Frontal cortex (tissue), 4 donors: ENCODE measurements around the gene GP1BA. TPM values are rescaled to one million over a fixed set of nuclear protein-coding genes. Genes with fewer than 3 reads are reported as not detected.

ENCODE experiments used
- DNase-seq, 2 donors: peaks; one replicate each; pipeline ENCODE4 v3.0.0; 2012; ENCODE audit warnings: low spot score in 2 of 2
- FAIRE-seq: peaks from 2 replicates; lab custom pipeline; 2012; peaks lifted over from hg19 to GRCh38; lab: Jason Lieb, UNC
- total RNA-seq: library from RNA; depleted of rRNA; stranded (reverse); fragments of >200 nt; gene quantifications from one replicate; pipeline ENCODE4 v1.2.3, GENCODE V29; 2014
- donor health status: control.
- donor health status: control.
- donor health status: control.

Gene GP1BA
- total RNA-seq, 1 donor from 2014 or later, result not detected

GRCh38 chr17:4934173-4934979 lies 2.3 kb downstream of the GP1BA start:
- DNase-seq (no peak), FAIRE-seq (no peak)

GRCh38 chr17:4935650-4936049 lies 3.6 kb downstream of the GP1BA start:
- FAIRE-seq (no peak), DNase-seq (no peak)

DNA sequence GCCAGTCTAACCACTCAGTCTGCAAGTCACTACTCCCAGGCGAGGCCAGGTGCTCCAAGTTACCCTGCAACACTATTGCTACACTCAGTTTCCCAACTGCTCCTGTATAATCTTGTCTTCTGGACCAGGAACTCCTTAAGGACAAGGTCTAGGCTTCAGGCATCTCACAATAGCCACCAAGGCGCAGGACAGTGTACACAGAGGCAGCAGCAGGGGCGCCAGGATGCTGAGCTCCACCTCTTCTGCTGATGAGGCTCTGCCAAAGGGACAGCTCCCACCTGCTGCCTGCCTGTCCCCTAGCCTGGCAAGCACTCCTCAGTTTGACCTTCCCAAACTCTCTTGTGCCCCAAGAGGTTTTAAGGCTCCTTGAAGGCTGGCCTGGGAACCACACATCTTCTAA lies 4.4 kb downstream of the GP1BA start:
- DNase-seq, result no peak
- no peak for FAIRE-seq

DNA sequence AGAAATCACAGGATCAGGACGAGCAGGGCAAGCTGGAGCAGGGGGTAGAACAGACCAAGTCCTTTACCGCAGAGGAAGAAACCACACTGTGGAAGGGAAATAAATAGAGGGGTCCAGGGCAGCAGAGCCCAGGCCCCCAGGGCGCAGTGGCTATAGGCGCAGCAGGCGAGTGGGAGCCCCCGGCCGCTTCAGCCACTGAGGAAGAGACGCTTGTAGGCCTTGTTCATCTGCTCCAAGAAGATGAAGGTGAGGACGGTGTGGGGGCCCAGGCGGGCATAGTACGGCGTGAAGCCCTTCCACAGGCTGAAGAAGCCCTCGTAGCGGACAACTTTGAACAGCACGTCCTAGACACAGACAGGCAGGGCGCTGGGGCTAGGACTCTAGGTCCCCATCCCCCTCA lies 5.5 kb downstream of the GP1BA start:
- FAIRE-seq, result no peak
- no peak for DNase-seq

DNA sequence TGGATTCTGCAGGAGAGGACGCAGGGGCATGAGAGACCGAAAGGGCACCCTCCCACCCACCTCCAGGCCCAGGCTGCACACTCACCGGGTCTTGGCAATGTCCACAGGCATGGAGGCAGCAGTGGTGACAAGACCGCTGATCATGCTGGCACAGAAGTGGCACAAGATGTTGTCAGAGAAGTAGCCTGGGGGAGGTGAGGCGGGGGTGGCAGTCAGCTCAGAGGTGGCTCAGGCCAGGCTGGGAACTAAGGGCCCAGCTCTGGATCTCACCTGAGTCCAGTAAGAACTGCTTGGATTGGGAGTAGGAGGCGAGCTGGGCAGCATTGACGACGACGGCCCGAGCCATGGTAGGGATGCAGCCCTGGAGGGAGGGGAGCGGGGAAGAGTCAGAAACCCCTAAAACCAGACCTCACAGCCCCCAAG lies 6.0 kb downstream of the GP1BA start:
- DNase-seq (no peak), FAIRE-seq (no peak)

DNA sequence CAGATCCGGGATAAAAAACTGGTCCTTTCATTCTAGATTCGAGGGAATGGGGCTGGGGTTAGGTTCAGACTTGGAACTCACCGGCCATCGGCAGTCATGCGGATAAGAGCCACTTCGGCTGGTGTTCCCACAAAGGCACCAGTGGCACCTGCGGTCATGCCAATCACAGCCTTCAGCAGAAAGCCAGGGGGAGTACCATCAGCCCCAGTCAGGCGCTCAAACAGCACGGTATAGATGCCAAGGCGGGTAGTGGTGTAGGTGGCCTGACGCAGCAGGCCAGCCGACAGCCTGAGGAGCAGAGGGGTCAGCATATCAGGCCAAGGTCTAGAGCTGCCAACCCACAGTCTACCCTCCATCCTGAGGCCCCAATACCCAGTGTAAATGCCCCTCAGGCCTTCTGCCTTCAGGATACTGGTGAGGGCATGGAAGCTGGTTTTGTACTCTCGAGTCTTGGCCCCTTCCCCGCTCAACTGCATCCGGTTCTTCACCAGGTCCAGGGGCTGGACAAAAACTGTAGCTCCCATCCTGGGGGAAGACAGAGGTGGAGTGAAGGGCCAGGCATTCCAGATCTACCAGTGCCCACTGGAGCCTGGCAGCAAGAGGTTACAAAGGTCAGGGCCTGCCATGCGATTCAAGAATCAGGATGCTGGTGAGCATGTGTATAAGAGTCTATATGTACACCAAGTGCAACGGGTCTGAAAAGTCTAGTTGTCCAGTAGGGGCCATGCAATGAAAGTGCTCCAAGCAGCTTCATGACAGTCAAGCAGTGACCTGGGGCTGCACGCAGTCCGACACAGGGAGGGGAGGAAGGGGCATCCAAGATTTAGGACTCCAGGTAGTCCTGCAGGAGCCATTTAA lies 6.8 kb downstream of the GP1BA start:
- FAIRE-seq, result no peak

GRCh38 chr17:4939546-4939795 lies 7.4 kb downstream of the GP1BA start:
- FAIRE-seq (no peak), DNase-seq (no peak)

More for the DNA sequence above, 6.8 kb downstream of the GP1BA start:
- no peak for DNase-seq

DNA sequence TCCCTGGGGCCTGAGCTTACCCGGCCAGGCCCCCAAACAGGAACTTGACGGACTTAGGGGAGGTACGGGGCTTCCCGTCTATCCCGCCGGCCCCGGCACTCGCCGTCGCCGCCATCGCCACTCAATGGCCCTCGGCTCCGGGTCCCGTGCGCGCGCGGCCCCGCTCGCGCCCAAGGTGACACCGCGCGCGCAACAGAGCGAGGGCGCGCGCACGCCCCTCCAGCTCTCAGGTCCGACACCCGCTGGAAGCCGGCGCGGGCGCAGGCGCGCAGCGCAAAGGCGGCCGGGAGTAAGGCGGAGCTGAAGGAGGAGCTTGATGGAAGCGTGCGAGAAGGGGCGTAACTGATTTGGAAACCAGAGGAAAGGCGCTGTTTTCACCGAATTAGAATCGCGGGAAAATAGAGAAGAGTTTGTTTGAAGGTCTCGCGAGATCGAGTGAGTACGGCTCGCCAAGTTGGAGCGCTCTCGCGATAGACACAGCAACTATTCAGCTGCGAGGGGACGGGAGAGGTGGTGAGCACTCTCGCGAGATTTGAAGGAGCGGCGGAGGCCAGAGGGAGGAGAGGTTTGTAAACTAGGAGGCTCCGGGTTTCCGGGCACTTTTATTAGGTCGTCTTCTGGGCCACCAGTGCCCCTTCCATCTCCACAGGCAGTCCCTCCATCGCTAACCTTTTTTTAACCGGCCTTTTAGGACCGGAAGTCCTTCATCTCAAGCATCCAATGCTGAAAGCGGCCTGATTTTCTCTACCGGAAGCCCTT lies 7.9 kb downstream of the GP1BA start, which contains the start of the genes RNF167 and SLC25A11:
RNF167 (plus strand) TSS at position 473 of the 759 bp plus-strand sequence. CDS start 642 bp downstream, outside the sequence.
SLC25A11 (minus strand) TSS at position 251 of the 759 bp plus-strand sequence; CDS start at position 115, 136 bp downstream.
- DNase-seq (peak; percentile 98 to 99), FAIRE-seq (no peak)

- DNase-seq (peak in 1 of 2 donors; percentile 90), FAIRE-seq (no peak)
Observed at GRCh38 chr17:4940555-4941318, 8.7 kb downstream of the GP1BA start.

DNA sequence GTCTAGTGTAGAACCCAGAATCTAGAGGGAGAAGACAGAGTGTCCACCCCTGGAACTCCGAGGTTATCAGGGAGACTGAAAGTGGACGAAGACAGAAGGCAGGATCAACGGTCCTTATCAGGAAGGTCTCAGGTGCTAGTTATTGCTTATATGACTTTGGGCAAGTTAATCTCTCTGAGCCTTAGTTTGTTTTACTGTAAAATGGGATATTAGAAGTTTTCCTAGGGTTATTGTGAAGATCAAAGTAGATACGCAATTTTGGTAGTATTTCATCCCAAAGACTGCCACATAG lies 9.2 kb downstream of the GP1BA start:
- DNase-seq (no peak), FAIRE-seq (no peak)

- FAIRE-seq, result no peak
- DNase-seq, result no peak
Observed at GRCh38 chr17:4942760-4943508, 10.9 kb downstream of the GP1BA start.

DNA sequence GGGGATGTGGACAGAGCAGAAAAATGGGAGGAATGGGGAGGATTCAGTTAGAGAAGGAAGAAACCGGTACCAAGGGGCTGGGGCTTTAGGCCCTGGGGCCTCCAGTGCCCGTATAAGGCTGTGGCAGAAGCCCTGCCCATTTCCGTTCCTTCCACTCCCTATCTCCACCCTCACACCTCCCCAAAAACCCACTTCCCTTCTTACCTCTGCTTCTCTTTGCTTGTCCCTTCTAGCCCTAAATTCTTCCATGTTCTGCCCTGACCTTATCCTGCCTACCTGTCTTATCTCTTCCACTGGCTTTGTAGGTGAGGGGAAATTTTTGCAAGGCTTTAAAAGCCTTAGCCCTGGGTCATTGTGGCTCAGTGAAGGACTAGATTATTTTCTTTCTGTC lies 12.1 kb downstream of the GP1BA start:
- DNase-seq, result no peak
- FAIRE-seq, result no peak

GRCh38 chr17:4944554-4945175 lies 12.6 kb downstream of the GP1BA start:
- DNase-seq, result no peak
- FAIRE-seq, result no peak

DNA sequence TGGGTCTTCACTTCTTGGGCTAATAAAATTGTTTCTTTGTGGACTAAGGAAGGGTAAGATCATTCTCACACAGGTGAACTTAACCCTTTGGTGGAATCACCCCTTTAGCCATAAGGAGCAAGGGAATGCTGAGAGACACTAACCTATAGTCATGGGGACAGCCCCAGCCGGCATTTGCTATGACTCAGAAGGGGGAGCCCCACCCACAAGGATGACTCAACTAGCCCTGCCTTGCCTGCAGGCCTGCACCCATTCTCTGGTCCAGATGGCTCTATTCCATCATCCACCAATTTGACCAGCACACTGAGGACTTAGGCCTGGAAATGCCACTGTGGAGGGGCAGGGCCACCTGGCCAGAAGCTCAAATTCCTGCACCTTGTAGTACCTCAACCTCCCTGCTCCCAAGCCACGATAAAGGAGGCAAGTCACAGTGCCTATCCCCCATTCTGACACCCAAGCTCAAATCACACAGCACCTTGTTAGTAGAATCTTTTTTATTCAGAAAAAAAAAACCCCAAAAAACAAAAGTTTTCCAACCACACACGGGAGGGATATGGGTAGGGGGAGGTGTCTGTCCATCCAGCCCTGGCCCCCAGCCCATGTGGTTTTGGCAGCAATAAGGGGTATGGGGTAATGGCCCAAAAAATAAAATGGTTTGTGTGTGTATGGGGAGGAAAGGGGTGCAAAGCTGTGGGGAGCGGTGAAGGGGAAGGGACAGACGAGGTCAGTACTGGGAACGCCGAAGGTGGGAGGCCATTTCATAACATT lies 13.3 kb downstream of the GP1BA start:
- no peak for FAIRE-seq
- DNase-seq, result peak in 1 of 2 donors; percentile 72

DNA sequence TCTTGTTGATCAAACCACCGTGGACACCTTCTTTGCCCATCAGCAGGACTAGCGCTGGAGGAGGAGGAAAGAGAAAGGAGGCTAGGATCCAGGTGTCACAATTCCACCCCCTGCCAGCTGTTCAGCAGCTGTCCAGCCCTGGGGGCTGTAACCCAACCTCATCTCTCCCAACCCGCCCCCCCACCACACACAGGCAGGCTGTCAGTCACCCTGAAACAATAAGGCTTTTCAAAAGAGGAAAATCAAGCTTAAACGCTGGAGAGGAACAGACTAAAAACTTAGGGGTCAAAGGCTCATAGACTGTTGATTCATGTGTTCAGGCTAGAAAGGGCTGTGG lies 13.8 kb downstream of the GP1BA start:
- no peak for DNase-seq
- FAIRE-seq, result no peak

GRCh38 chr17:4946312-4946976 lies 14.4 kb downstream of the GP1BA start:
- FAIRE-seq, result no peak
- no peak for DNase-seq

DNA sequence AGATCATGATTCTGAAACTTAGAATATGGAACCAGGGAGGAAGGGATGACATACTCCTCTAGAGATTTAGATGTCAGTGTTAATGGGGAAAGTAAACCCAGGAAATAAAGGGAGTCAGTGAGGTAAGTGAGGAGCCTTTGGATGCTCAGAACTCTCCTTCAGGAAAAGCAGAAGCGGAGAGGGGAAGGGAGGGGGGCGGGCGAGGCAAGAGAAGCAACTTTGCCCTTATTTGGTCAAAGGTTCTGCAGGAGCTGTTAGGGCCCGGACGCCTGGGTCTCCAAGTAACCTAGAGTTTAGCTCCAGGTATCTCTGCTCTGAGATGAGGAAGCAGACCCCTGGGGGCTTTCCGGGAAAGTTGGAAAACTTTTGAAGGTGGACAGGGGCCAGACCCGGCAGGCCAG lies 14.9 kb downstream of the GP1BA start:
- DNase-seq (no peak), FAIRE-seq (no peak)
